HepG2 (cell line): ENCODE data around the gene WDR18. TPM values are rescaled to one million over a fixed set of nuclear protein-coding genes. Genes with fewer than 3 reads are reported as not detected.

Experiments
- AGO2 ChIP-seq: fragments of 200-400 bp; formaldehyde crosslinking; optimal IDR thresholded peaks from 2 replicates; pipeline ENCODE3; 2017; ENCODE audit warnings: mild to moderate bottlenecking, low read depth, low read length, moderate library complexity
- IRF2 ChIP-seq: IDR thresholded peaks from 2 replicates; pipeline ENCODE4 v1.6.1; 2018; ENCODE audit warnings: missing genetic modification reagents, missing compliant biosample characterization
- KDM2A ChIP-seq: sonication (generic); formaldehyde crosslinking; IDR thresholded peaks from 2 replicates; pipeline ENCODE4 v1.4.0; 2020; ENCODE audit warnings: low read depth, missing genetic modification reagents, borderline replicate concordance
- LCORL ChIP-seq, 2 experiments: fragments of 450-650 bp in 1 of 2; sonication (generic) in 1 of 2; formaldehyde crosslinking in 1 of 2; IDR thresholded peaks; 2 replicates each; pipeline versions ENCODE4 v1.5.0 to v1.6.1; 2017 to 2020; ENCODE audit warnings: antibody characterized with exemption in 1 of 2, missing genetic modification reagents in 1 of 2
- NFRKB ChIP-seq: fragments of 450-650 bp; IDR thresholded peaks from 2 replicates; pipeline ENCODE4 v1.6.1; 2017
- SP1 ChIP-seq, 2 experiments: fragments of 450-650 bp in 1 of 2; sonication (generic) in 1 of 2; formaldehyde crosslinking in 1 of 2; IDR thresholded peaks; 2 replicates each; pipeline versions ENCODE4 v1.4.0 to v1.6.1; 2016 to 2020; ENCODE audit warnings: missing genetic modification reagents in 1 of 2
- ZMAT3 ChIP-seq: sonication (generic); formaldehyde crosslinking; conservative IDR thresholded peaks from 2 replicates; pipeline ENCODE4 v1.7.0; 2021; ENCODE audit warnings: missing genetic modification reagents
- ZNF230 ChIP-seq: sonication (generic); formaldehyde crosslinking; IDR thresholded peaks from 2 replicates; pipeline ENCODE4 v1.4.0; 2020; ENCODE audit warnings: mild to moderate bottlenecking, missing genetic modification reagents
- ZNF235 ChIP-seq: sonication (generic); formaldehyde crosslinking; IDR thresholded peaks from 2 replicates; pipeline ENCODE4 v1.8.1; 2023; ENCODE audit warnings: mild to moderate bottlenecking, missing genetic modification reagents, borderline replicate concordance
- polyA plus RNA-seq, 8 experiments: library from polyadenylated mRNA; depleted of rRNA in 3 of 8; stranded (reverse) in 7 of 8; unstranded in 1 of 8; fragments of >200 nt; fragmentation: Illumina TruSeq in 4 of 8; extraction: Trizol in 4 of 8; gene quantifications; 2 replicates each; pipeline versions ENCODE4 v1.2.1 to v1.2.3, GENCODE V29; 2011 to 2016; ENCODE audit warnings: low read depth in 4 of 8, missing spikeins in 1 of 8, mixed read lengths in 1 of 8; ENCODE audit not compliant: insufficient read depth in 1 of 8
- total RNA-seq, 5 experiments: library from RNA; depleted of rRNA; stranded (reverse); fragments of >200 nt; fragmentation: Illumina TruSeq; extraction: Trizol; gene quantifications; 2 replicates each; pipeline ENCODE4 v1.2.3, GENCODE V29; 2016; ENCODE audit warnings: low read depth in 1 of 5
- TF ChIP-seq, protein P1 (sequence below): sonication (generic); formaldehyde crosslinking; IDR thresholded peaks from 2 replicates; pipeline ENCODE4 v1.5.0; 2020; ENCODE audit warnings: mild to moderate bottlenecking, low read depth, missing genetic modification reagents, borderline replicate concordance
- TF ChIP-seq, protein P2 (sequence below): sonication (generic); formaldehyde crosslinking; IDR thresholded peaks from 2 replicates; pipeline ENCODE4 v1.4.0; 2020; ENCODE audit warnings: missing genetic modification reagents
- TF ChIP-seq, protein P3 (sequence below): sonication (generic); formaldehyde crosslinking; IDR thresholded peaks from 2 replicates; pipeline ENCODE4 v1.5.0; 2020; ENCODE audit warnings: missing genetic modification reagents
- TF ChIP-seq, protein P4 (sequence below): sonication (generic); formaldehyde crosslinking; IDR thresholded peaks from 2 replicates; pipeline ENCODE4 v1.9.0; 2022; ENCODE audit warnings: missing genetic modification reagents, mild to moderate bottlenecking, borderline replicate concordance
- TF ChIP-seq, protein P5 (sequence below): sonication (generic); formaldehyde crosslinking; IDR thresholded peaks from 2 replicates; pipeline ENCODE4 v1.4.0; 2020; ENCODE audit warnings: missing genetic modification reagents, mild to moderate bottlenecking, borderline replicate concordance
- TF ChIP-seq, protein P6 (sequence below): sonication (generic); formaldehyde crosslinking; IDR thresholded peaks from 2 replicates; pipeline ENCODE4 v1.4.0; 2020; ENCODE audit warnings: missing genetic modification reagents

Gene WDR18
- total and polyA plus RNA-seq, 2 of the 13 experiments (the other 11 are each of a cell fraction or from before 2014, with no cell fraction given) = 36.4 to 47.6 TPM

DNA sequence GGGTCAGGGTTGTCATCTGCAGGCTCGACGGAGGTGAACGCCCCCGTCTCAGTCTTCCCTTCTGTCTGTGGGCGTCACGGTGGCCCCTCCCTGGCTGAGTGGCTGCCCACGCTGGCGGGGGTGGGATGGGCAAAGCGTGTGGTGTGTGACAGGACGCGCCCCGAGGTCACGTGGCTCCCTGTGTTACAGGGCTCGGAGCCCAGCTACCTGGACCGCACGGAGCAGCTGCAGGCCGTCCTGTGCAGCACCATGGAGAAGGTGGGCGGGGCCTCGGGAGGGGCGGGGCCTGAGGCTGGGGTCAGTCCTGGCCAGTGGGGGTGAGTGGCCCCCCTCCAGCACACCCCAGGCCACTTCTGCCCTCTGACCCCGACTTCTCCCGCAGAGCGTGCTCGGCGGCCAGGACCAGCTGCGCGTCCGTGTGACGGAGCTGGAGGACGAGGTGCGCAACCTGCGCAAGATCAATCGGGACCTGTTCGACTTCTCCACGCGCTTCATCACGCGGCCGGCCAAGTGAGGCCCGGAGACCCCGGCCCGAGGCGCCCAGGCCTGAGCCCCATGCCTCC is 9.8 kb downstream of the WDR18 start (continued):
- TF ChIP-seq LCORL (IDR thresholded peaks at IDR 0.05) (no peak), LCORL (CRISPR knock-in tag; IDR thresholded peaks at IDR 0.05) (no peak), KDM2A (no peak; the same call in 1 of the 2 replicates), SP1 (IDR thresholded peaks at IDR 0.05) (no peak), SP1 (CRISPR knock-in tag; IDR thresholded peaks at IDR 0.05) (peak; percentile 13; the same call in 1 of the 2 replicates), IRF2 (CRISPR knock-in tag) (no peak), ZNF235 (CRISPR knock-in tag) (no peak), ZMAT3 (CRISPR knock-in tag) (no peak), AGO2 (peak; percentile 87), NFRKB (no peak), ZNF230 (CRISPR knock-in tag) (0 out of 2 replicates have a peak, but pooled peaks have one; percentile 17)
- TF ChIP-seq, protein P1, sequence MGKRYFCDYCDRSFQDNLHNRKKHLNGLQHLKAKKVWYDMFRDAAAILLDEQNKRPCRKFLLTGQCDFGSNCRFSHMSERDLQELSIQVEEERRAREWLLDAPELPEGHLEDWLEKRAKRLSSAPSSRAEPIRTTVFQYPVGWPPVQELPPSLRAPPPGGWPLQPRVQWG (CRISPR knock-in tag) = no peak
- TF ChIP-seq, protein P2, sequence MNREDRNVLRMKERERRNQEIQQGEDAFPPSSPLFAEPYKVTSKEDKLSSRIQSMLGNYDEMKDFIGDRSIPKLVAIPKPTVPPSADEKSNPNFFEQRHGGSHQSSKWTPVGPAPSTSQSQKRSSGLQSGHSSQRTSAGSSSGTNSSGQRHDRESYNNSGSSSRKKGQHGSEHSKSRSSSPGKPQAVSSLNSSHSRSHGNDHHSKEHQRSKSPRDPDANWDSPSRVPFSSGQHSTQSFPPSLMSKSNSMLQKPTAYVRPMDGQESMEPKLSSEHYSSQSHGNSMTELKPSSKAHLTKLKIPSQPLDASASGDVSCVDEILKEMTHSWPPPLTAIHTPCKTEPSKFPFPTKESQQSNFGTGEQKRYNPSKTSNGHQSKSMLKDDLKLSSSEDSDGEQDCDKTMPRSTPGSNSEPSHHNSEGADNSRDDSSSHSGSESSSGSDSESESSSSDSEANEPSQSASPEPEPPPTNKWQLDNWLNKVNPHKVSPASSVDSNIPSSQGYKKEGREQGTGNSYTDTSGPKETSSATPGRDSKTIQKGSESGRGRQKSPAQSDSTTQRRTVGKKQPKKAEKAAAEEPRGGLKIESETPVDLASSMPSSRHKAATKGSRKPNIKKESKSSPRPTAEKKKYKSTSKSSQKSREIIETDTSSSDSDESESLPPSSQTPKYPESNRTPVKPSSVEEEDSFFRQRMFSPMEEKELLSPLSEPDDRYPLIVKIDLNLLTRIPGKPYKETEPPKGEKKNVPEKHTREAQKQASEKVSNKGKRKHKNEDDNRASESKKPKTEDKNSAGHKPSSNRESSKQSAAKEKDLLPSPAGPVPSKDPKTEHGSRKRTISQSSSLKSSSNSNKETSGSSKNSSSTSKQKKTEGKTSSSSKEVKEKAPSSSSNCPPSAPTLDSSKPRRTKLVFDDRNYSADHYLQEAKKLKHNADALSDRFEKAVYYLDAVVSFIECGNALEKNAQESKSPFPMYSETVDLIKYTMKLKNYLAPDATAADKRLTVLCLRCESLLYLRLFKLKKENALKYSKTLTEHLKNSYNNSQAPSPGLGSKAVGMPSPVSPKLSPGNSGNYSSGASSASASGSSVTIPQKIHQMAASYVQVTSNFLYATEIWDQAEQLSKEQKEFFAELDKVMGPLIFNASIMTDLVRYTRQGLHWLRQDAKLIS (CRISPR knock-in tag) = no peak
- TF ChIP-seq, protein P3, sequence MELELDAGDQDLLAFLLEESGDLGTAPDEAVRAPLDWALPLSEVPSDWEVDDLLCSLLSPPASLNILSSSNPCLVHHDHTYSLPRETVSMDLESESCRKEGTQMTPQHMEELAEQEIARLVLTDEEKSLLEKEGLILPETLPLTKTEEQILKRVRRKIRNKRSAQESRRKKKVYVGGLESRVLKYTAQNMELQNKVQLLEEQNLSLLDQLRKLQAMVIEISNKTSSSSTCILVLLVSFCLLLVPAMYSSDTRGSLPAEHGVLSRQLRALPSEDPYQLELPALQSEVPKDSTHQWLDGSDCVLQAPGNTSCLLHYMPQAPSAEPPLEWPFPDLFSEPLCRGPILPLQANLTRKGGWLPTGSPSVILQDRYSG (CRISPR knock-in tag) = no peak
- TF ChIP-seq, protein P4, sequence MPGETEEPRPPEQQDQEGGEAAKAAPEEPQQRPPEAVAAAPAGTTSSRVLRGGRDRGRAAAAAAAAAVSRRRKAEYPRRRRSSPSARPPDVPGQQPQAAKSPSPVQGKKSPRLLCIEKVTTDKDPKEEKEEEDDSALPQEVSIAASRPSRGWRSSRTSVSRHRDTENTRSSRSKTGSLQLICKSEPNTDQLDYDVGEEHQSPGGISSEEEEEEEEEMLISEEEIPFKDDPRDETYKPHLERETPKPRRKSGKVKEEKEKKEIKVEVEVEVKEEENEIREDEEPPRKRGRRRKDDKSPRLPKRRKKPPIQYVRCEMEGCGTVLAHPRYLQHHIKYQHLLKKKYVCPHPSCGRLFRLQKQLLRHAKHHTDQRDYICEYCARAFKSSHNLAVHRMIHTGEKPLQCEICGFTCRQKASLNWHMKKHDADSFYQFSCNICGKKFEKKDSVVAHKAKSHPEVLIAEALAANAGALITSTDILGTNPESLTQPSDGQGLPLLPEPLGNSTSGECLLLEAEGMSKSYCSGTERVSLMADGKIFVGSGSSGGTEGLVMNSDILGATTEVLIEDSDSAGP (CRISPR knock-in tag) = peak; percentile 46; the same call in 1 of the 2 replicates
- TF ChIP-seq, protein P5, sequence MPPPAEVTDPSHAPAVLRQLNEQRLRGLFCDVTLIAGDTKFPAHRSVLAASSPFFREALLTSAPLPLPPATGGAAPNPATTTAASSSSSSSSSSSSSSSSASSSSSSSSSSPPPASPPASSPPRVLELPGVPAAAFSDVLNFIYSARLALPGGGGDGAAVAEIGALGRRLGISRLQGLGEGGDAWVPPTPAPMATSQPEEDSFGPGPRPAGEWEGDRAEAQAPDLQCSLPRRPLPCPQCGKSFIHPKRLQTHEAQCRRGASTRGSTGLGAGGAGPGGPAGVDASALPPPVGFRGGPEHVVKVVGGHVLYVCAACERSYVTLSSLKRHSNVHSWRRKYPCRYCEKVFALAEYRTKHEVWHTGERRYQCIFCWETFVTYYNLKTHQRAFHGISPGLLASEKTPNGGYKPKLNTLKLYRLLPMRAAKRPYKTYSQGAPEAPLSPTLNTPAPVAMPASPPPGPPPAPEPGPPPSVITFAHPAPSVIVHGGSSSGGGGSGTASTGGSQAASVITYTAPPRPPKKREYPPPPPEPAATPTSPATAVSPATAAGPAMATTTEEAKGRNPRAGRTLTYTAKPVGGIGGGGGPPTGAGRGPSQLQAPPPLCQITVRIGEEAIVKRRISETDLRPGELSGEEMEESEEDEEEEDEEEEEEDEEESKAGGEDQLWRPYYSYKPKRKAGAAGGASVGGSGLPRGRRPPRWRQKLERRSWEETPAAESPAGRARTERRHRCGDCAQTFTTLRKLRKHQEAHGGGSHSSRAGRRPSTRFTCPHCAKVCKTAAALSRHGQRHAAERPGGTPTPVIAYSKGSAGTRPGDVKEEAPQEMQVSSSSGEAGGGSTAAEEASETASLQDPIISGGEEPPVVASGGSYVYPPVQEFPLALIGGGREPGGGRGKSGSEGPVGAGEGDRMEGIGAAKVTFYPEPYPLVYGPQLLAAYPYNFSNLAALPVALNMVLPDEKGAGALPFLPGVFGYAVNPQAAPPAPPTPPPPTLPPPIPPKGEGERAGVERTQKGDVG = no peak
- TF ChIP-seq, protein P6, sequence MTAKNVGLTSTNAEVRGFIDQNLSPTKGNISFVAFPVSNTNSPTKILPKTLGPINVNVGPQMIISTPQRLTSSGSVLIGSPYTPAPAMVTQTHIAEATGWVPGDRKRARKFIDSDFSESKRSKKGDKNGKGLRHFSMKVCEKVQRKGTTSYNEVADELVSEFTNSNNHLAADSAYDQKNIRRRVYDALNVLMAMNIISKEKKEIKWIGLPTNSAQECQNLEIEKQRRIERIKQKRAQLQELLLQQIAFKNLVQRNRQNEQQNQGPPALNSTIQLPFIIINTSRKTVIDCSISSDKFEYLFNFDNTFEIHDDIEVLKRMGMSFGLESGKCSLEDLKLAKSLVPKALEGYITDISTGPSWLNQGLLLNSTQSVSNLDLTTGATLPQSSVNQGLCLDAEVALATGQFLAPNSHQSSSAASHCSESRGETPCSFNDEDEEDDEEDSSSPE = no peak
